GM21360 (cell line): ENCODE results near the gene TEX35.
"Not testable (repeated sequence)": the region's sequence is repeated elsewhere in the genome, so short reads cannot be mapped to it uniquely, and the experiment has no call there.

Experiments
- ATAC-seq: cut with Tn5 transposase; IDR thresholded peaks from one replicate; pipeline ENCODE4 v1.9.1; 2021; ENCODE audit warnings: mild to moderate bottlenecking, moderate library complexity; ENCODE audit not compliant: unreplicated experiment

Gene TEX35

GRCh38 chr1:178493301-178493741, 19.6 kb upstream of the TEX35 start:
- ATAC-seq: no peak

- no peak for ATAC-seq
Measured at GRCh38 chr1:178494569-178494971, 18.3 kb upstream of the TEX35 start.

GRCh38 chr1:178495158-178495557, 17.8 kb upstream of the TEX35 start:
- ATAC-seq: no peak

GRCh38 chr1:178495741-178496409, 17.0 kb upstream of the TEX35 start:
- no peak for ATAC-seq

- ATAC-seq: no peak
Measured at GRCh38 chr1:178496410-178497135, 16.3 kb upstream of the TEX35 start, which contains the start of gene CLEC20A. Gene CLEC20A, minus strand, starts transcription at chr1:178496964. Its CDS starts 25 bp downstream, at chr1:178496939.

- no peak for ATAC-seq
Measured at GRCh38 chr1:178497903-178498478, 14.9 kb upstream of the TEX35 start.

GRCh38 chr1:178498896-178499675, 13.8 kb upstream of the TEX35 start:
- no peak for ATAC-seq

GRCh38 chr1:178500091-178500770, 12.7 kb upstream of the TEX35 start:
- ATAC-seq: no peak

- no peak for ATAC-seq
Measured at GRCh38 chr1:178500936-178501554, 11.9 kb upstream of the TEX35 start.

DNA sequence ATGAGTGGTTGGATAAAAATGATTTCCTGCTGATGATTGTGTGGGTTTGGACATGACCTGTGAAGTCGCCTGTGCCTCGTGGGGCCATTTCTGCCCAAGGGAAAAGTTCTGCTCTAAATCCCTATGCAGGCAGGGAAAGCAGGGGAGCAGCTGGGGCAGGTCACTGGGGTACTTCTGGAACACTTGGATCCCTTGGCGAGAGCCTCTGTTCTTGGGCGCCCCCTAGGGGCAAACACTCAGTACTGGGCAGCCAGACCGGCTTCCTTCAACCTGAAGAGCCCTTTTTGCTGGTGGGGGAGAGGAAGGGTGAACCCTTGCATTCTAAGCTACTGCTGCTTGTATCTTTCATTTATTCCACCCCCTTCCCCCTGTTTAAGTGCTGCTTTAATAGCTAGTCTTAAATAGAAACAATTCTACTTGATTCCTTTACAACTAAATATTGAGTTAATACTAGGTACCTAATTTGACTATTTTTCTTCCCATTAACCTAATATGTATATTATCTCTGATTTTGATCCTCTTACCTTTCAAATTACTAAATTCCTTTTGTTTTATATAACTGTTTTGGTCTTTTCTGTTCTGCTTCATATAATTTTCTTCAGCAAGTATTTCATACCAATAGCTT, 11.1 kb upstream of the TEX35 start:
- ATAC-seq: peak; percentile 84

DNA sequence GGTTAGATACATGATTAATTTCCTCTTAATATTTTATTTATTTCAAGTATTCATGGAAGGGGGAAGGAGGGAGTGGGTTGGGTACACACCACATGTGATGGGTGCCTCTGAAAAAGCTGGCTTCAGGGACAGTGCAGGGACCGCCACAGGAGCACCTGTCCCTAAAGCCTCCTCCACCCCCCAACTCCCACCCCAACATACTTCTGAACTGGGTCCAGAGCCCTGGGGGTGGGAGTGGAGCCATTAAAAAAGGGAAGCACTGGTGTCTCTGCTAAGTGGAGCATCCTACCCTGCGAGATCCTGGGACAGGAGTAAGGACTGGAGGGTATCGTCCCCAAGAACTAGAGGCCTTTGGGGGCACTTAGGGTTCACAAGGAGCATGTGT, 10.6 kb upstream of the TEX35 start:
- no peak for ATAC-seq

GRCh38 chr1:178502856-178503255, 10.1 kb upstream of the TEX35 start:
- ATAC-seq: no peak

DNA sequence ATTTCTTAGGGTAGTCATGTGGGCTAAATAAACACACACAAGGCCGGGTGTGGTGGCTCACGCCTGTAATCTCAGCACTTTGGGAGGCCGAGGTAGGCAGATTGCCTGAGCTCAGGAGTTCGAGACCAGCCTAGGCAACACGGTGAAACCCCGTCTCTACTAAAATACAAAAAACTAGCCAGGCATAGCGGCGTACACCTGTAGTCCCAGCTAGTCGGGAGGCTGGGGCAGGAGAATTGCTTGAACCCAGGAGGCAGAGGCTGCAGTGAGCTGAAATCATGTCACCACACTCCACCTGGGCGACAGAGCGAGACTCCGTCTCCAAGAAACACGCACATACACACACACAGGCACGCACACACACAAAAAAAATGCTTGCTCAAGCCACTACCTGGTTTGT, 9.6 kb upstream of the TEX35 start:
- not testable (repeated sequence) for ATAC-seq

- no peak for ATAC-seq
Measured at GRCh38 chr1:178503849-178504248, 9.1 kb upstream of the TEX35 start.

DNA sequence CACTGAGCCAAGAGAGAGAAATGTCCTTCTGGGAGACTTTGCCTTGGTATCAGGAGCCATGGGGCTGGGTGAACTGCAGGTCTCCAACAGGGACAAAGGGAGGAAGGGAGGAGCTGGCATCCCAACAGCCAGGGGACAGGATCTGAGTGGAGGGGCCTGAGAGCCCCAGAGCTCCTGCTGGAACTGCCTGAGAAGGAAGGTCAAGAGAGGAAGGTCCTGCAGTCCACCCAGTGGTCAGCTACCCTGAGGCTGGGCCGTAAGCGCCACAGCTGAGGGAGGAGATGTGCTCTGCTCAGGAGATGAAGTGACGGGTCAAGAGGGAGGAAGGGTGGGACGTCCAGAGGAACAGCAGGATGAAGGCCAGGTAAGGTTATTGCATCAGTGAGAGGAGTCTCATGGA, 8.6 kb upstream of the TEX35 start:
- ATAC-seq: no peak

GRCh38 chr1:178506177-178506576, 6.7 kb upstream of the TEX35 start:
- no peak for ATAC-seq

DNA sequence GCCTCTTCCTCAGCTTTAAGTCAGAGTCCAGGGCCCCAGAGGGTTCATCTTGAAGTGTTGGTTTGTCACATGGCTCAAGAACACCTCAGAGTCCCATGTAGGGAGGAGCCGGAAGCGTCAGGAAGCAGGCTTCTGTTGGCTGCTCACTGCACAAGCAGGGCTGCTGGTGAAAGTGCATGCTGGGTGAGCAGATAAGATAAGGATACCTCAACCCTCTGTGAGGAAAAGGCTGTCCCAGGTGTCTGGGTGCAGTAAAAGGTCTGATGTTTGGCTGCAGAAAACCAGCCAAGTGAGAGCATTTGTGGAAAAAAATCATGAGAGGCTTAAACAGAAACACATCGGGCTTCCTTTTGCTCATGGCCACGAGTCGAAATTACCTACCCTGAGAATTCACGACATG, 6.2 kb upstream of the TEX35 start:
- ATAC-seq: no peak

DNA sequence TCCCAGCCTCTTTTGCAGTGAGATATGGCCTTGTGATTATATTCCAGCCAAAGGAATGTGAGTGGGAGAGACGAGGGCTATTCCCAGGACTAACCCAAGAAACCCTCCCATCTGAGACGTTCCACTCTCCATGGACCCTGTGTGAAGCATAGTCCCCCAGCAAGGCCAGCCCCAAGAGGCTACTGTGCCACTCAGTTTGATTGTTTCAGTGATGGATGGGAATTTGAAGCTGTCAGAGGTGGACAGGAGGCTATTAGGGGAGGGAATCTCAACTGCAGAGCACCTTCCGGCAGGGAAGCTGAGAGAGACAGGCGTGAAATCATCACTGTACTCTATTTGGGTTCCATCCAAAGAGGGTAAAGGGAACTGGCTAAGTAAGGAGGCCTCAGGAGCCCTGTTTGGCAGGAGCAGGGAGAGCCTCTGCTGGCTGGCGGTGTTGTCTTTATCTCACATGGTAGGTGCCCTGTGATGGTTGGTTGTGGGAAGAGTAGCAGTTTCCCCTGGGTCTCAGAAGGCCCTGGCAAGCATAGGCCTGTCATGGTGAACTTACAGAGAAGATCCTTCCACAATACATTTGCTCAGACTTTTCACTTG, 3.4 kb upstream of the TEX35 start:
- ATAC-seq: no peak

DNA sequence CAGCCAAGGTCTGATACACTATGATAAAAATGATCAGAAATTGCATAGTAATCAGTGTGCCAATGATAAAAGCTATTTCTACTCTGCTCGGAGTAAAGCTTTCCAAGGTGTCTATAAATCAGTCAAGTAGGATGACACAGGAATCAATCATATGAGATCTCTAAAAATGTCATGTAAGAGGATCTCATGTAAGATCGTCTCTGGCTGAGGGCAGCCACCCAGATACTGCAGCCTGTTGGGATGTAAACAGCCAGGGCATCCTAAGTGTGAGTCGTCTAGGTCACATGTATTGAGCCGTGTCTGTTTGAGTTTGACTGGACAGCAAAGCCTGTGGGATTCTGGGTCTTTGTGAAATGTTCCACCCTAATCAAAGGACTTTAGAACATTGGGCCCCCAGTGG, 2.8 kb upstream of the TEX35 start:
- ATAC-seq: no peak
